C4-2B (cell line): Measurements from ENCODE around the gene RRP8.

Experiments used
- ZFX ChIP-seq: fragments of 450-650 bp; IDR thresholded peaks from 2 replicates; pipeline ENCODE4 v1.6.1; 2017
- TF ChIP-seq, protein P1 (sequence below): fragments of 450-650 bp; conservative IDR thresholded peaks from 2 replicates; pipeline ENCODE4 v1.5.1; 2017; ENCODE audit warnings: mild to moderate bottlenecking

DNA sequence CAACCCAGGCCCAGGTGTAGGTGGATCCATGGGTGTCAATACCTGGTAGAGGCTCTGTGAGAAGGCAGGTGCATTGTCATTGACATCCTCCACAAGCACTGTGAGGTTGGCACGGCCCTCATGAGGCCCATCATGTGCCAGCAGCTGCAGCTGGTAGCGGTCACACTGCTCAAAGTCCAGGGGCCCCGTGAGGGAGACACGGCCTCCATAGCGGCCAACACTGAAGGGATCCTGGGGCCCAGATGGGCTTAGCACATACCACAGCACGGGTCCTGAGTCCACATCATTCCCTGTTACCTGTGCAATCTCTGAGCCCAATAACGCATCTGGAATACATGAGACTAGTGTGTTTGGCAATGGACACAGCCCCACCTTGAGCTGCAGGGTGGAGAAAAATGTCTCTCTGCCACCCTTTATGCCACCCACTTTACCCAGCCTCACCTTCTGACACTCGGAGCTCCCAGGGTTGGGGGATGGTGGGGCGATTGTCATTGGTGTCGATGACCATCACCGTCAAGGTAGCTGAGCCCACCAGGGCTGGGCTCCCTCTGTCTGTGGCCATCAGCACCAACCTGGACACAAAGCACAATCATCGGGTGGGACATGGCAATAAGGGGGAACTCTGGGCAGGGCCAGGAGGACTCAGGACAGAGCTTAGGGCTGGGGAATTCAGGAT lies 21.9 kb upstream of the RRP8 start:
- TF ChIP-seq, protein P1, sequence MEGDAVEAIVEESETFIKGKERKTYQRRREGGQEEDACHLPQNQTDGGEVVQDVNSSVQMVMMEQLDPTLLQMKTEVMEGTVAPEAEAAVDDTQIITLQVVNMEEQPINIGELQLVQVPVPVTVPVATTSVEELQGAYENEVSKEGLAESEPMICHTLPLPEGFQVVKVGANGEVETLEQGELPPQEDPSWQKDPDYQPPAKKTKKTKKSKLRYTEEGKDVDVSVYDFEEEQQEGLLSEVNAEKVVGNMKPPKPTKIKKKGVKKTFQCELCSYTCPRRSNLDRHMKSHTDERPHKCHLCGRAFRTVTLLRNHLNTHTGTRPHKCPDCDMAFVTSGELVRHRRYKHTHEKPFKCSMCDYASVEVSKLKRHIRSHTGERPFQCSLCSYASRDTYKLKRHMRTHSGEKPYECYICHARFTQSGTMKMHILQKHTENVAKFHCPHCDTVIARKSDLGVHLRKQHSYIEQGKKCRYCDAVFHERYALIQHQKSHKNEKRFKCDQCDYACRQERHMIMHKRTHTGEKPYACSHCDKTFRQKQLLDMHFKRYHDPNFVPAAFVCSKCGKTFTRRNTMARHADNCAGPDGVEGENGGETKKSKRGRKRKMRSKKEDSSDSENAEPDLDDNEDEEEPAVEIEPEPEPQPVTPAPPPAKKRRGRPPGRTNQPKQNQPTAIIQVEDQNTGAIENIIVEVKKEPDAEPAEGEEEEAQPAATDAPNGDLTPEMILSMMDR = no peak
- no peak for TF ChIP-seq ZFX
